Esophagus muscularis mucosa (tissue), 4 donors: ENCODE results near the gene GNMT. TPM values are rescaled to one million over a fixed set of nuclear protein-coding genes. Genes with fewer than 3 reads are reported as not detected.
A peak's percentile ranks its signal among the peaks of the same experiment; 100 is the strongest.

ENCODE experiments used
- DNase-seq: peaks from one replicate; pipeline ENCODE4 v3.0.0-alpha.2; 2017; ENCODE audit errors: extremely low spot score
- H3K27ac ChIP-seq, 4 donors: fragments of 200-600 bp; sonication (generic); replicated peaks in 1 of 4; 1 replicate in 3 of 4; 2 replicates in 1 of 4; pipeline ENCODE4 v1.5.1; 2016 to 2019; ENCODE audit warnings: mild to moderate bottlenecking in 1 of 4
- H3K27me3 ChIP-seq, 4 donors: fragments of 200-600 bp; sonication (generic); one replicate each; pipeline versions ENCODE4 v1.5.1 to v1.6.0; 2016 to 2019
- H3K36me3 ChIP-seq, 4 donors: fragments of 200-600 bp; sonication (generic); one replicate each; pipeline ENCODE4 v1.5.1; 2016 to 2019
- H3K4me1 ChIP-seq, 4 donors: fragments of 200-600 bp; sonication (generic); one replicate each; pipeline ENCODE4 v1.5.1; 2016 to 2019
- H3K4me3 ChIP-seq, 4 donors: fragments of 200-600 bp; sonication (generic); 1 replicate in 2 of 4; 2 replicates in 2 of 4; pipeline ENCODE4 v1.5.1; 2016 to 2019; ENCODE audit warnings: mild to moderate bottlenecking in 4 of 4, moderate library complexity in 1 of 4
- H3K9me3 ChIP-seq, 4 donors: fragments of 200-600 bp; sonication (generic); 1 replicate in 3 of 4; 2 replicates in 1 of 4; pipeline ENCODE4 v1.5.1; 2016 to 2019
- EP300 ChIP-seq: sonication (generic); formaldehyde crosslinking; IDR thresholded peaks from one replicate; pipeline ENCODE4 v1.6.1; 2017; ENCODE audit warnings: antibody characterized with exemption
- POLR2A ChIP-seq: fragments of 450-650 bp; IDR thresholded peaks from one replicate; pipeline ENCODE4 v1.6.1; 2017; ENCODE audit warnings: antibody characterized with exemption, moderate library complexity, mild to moderate bottlenecking, low read depth
- POLR2AphosphoS5 ChIP-seq, 2 donors: sonication (generic); formaldehyde crosslinking; IDR thresholded peaks; one replicate each; pipeline ENCODE4 v1.6.1; 2017; ENCODE audit warnings: antibody characterized with exemption in 2 of 2
- WGBS: methylation state at CpG from one replicate; pipeline ENCODE4 v1.1.5; 2018; 5-methylcytosine and 5-hydroxymethylcytosine counted together
- intact Hi-C: fragments of 100-400 bp; cut with DNase I; formaldehyde crosslinking; loops from one replicate; pipeline ENCODE4 v1.15.1; 2023
- total RNA-seq, 4 donors: library from RNA; depleted of rRNA; stranded (reverse); fragments of >200 nt; gene quantifications; one replicate each; pipeline versions ENCODE4 v1.1.0 to v1.2.1, GENCODE V29; 2016
- TF ChIP-seq, protein P1 (sequence below), 3 experiments: fragments of 200-600 bp in 2 of 3; fragments of 450-650 bp in 1 of 3; sonication (generic) in 2 of 3; IDR thresholded peaks; one replicate each; pipeline ENCODE4 v1.5.1; 2017 to 2019; ENCODE audit warnings: antibody characterized with exemption in 3 of 3, mild to moderate bottlenecking in 2 of 3, moderate library complexity in 1 of 3

GNMT gene
- total RNA-seq, 4 donors from 2014 or later = 2.3 to 4.5 (median 3.6) TPM; not detected in 1

GRCh38 chr6:42974919-42975505 is 14.5 kb downstream of the GNMT start:
- Histone ChIP-seq H3K4me3 (no peak overlapping the region), H3K27me3 (no peaks in the 10 kb centered on the region), H3K27ac (no peak overlapping the region), H3K9me3 (no peaks in the 10 kb centered on the region), H3K4me1 (peaks cover 18 to 45% (median 35%) of the 10 kb centered on the region in 4 donors), H3K36me3 (peaks cover 0 to 9% (median 3%) of the 10 kb centered on the region in 4 donors)
- 91% methylated on average over 5 of the region's 5 CpGs for WGBS
- intact Hi-C loops = no loop called here
- no peak for TF ChIP-seq EP300
- TF ChIP-seq, protein P1, sequence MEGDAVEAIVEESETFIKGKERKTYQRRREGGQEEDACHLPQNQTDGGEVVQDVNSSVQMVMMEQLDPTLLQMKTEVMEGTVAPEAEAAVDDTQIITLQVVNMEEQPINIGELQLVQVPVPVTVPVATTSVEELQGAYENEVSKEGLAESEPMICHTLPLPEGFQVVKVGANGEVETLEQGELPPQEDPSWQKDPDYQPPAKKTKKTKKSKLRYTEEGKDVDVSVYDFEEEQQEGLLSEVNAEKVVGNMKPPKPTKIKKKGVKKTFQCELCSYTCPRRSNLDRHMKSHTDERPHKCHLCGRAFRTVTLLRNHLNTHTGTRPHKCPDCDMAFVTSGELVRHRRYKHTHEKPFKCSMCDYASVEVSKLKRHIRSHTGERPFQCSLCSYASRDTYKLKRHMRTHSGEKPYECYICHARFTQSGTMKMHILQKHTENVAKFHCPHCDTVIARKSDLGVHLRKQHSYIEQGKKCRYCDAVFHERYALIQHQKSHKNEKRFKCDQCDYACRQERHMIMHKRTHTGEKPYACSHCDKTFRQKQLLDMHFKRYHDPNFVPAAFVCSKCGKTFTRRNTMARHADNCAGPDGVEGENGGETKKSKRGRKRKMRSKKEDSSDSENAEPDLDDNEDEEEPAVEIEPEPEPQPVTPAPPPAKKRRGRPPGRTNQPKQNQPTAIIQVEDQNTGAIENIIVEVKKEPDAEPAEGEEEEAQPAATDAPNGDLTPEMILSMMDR (IDR thresholded peaks at IDR 0.05) = no peak
- DNase-seq = no peak

GRCh38 chr6:42978487-42978838 is 17.9 kb downstream of the GNMT start:
- intact Hi-C loops = no loop called here
- no peak for DNase-seq
- WGBS = 0% methylated on average over 19 of the region's 28 CpGs

DNA sequence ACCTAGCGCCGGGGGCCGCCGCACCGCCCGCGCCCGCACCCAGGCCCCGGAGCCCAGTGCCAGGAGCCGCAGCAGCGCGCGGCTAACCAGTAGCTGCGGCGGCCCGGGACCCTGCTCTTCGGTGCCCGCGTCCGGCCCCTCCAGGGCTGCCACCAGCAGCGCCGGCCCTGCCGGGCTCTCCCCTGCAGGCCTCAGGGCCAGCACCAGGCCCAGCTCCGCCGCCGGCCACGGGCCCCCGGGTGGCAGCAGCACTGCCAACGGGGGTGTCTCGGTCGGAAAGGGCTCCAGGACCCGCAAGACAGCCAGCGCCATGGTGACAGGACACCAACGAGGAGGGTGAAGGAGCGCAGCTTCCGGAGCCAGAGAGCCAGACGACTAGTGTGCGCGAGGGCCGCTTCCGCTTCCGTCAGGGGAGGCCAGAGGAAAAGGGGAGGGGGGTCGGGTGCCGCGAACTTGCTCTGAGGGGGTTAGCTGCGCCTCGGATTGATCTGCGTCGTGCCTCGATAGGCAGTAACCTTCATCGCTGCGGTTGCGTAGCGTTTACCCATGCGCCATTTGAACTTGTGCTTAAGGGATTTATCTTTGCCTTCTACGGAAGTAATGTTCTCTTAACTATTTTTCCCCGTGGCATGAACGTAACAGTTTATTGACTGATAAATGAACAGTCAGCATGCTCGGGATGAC is 18.4 kb downstream of the GNMT start, which contains the start of gene PEX6:
Gene PEX6 (minus strand): TSS at position 343 of the 684 bp plus-strand sequence. CDS start 31 bp downstream, at position 312.
- H3K4me3 ChIP-seq = peak within 1 kb of the TSS; percentile 82 to 88 (median 84)
- peaks cover 27 to 52% (median 46%) of the 10 kb centered on the region in 4 donors for H3K4me1 ChIP-seq
- TF ChIP-seq POLR2A (no peak), EP300 (no peak), POLR2AphosphoS5 (IDR thresholded peaks at IDR 0.05) (peak; percentile 50 to 85)
- TF ChIP-seq, protein P1 (IDR thresholded peaks at IDR 0.05) = no peak
- peak within 1 kb of the TSS; percentile 87 to 95 (median 89) for H3K27ac ChIP-seq
- peak; percentile 94 for DNase-seq
- H3K36me3 ChIP-seq = peaks cover 0 to 3% (median 2%) of the 10 kb centered on the region in 4 donors
- H3K9me3 ChIP-seq = no peaks in the 10 kb centered on the region
- WGBS = 0% methylated on average over 20 of the region's 59 CpGs
- intact Hi-C loops = no loop called here
- H3K27me3 ChIP-seq = no peaks in the 10 kb centered on the region

More at GRCh38 chr6:42978487-42978838, 17.9 kb downstream of the GNMT start:
- H3K4me3 ChIP-seq = peak overlapping the region; percentile 82 to 88 (median 84)
- H3K36me3 ChIP-seq = peaks cover 0 to 7% (median 3%) of the 10 kb centered on the region in 4 donors
- H3K4me1 ChIP-seq = peaks cover 23 to 47% (median 41%) of the 10 kb centered on the region in 4 donors
- TF ChIP-seq, protein P1 (IDR thresholded peaks at IDR 0.05) = no peak
- TF ChIP-seq EP300 (no peak), POLR2AphosphoS5 (IDR thresholded peaks at IDR 0.05) (no peak), POLR2A (no peak)
- no peaks in the 10 kb centered on the region for H3K9me3 ChIP-seq
- no peaks in the 10 kb centered on the region for H3K27me3 ChIP-seq
- H3K27ac ChIP-seq = peak overlapping the region; percentile 87 to 95 (median 89)

DNA sequence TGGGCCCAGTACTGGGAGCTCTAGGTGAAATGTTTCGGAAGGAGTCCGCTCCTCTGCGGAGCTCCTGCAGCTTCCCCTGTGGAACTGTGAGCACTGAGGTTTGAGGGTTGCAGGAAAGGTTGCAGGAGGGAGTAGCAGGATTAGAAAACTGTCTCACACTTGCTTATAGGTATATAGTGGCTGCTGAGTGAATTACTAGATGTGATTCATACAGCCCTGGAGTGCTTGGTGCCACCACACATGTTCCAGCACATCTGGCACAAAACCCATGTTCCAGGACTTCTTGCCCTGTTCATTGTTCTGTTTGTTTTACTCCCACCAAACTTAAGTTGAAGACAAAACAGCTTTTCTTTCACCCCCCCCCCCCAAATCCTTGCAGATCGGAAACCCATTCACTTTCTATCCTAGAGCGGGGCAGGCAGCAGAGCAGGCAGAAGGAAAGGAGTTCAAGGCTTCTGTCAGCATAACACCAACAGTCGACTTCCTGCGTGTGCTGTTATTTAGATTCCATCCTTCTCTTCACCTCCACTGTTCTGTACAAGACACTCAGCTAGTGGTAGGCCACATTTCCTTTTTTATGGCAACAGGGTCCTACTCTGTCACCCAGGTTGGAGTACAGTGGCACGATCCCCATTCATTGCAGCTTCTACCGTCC is 19.1 kb downstream of the GNMT start:
- Histone ChIP-seq H3K4me3 (peak overlapping the region; percentile 82 to 88 (median 84)), H3K27ac (peak overlapping the region; percentile 87 to 95 (median 89)), H3K4me1 (peaks cover 27 to 52% (median 46%) of the 10 kb centered on the region in 4 donors), H3K36me3 (peaks cover 0 to 3% (median 0%) of the 10 kb centered on the region in 4 donors), H3K27me3 (no peaks in the 10 kb centered on the region), H3K9me3 (no peaks in the 10 kb centered on the region)
- no peak for TF ChIP-seq EP300
- TF ChIP-seq, protein P1 (IDR thresholded peaks at IDR 0.05) = no peak
- no peak for TF ChIP-seq POLR2AphosphoS5 (IDR thresholded peaks at IDR 0.05)
- TF ChIP-seq POLR2A = no peak
- intact Hi-C loops = no loop called here
- 34% methylated on average over 9 of the region's 9 CpGs for WGBS
- no peak for DNase-seq
